Upper lobe of left lung (tissue), 4 donors: ENCODE data around the gene TXN.

ENCODE experiments used
- POLR2A ChIP-seq, 4 donors: fragments of 450-650 bp; IDR thresholded peaks; one replicate each; pipeline ENCODE4 v1.5.1; 2016 to 2017; ENCODE audit warnings: antibody characterized with exemption in 4 of 4, mild to moderate bottlenecking in 2 of 4
- TF ChIP-seq, protein P1 (sequence below), 6 experiments: fragments of 450-650 bp in 4 of 6; fragments of 200-600 bp in 2 of 6; sonication (generic) in 2 of 6; IDR thresholded peaks; one replicate each; pipeline ENCODE4 v1.5.1; 2016 to 2019; ENCODE audit warnings: antibody characterized with exemption in 6 of 6

- TF ChIP-seq, protein P1, sequence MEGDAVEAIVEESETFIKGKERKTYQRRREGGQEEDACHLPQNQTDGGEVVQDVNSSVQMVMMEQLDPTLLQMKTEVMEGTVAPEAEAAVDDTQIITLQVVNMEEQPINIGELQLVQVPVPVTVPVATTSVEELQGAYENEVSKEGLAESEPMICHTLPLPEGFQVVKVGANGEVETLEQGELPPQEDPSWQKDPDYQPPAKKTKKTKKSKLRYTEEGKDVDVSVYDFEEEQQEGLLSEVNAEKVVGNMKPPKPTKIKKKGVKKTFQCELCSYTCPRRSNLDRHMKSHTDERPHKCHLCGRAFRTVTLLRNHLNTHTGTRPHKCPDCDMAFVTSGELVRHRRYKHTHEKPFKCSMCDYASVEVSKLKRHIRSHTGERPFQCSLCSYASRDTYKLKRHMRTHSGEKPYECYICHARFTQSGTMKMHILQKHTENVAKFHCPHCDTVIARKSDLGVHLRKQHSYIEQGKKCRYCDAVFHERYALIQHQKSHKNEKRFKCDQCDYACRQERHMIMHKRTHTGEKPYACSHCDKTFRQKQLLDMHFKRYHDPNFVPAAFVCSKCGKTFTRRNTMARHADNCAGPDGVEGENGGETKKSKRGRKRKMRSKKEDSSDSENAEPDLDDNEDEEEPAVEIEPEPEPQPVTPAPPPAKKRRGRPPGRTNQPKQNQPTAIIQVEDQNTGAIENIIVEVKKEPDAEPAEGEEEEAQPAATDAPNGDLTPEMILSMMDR (IDR thresholded peaks at IDR 0.05), result no peak
- TF ChIP-seq POLR2A (IDR thresholded peaks at IDR 0.05), result no peak
These were observed 7.9 kb downstream of the TXN start for GRCh38 chr9:110248361-110248760.
